K562 (cell line): ENCODE measurements around the gene CCDC85C. TPM values are rescaled to one million over a fixed set of nuclear protein-coding genes. Genes with fewer than 3 reads are reported as not detected.
A peak's percentile ranks its signal among the peaks of the same experiment; 100 is the strongest.

ENCODE experiments used
- CBFB ChIP-seq: sonication (generic); formaldehyde crosslinking; IDR thresholded peaks from 2 replicates; pipeline ENCODE4 v1.4.0; 2020; ENCODE audit warnings: mild to moderate bottlenecking, missing genetic modification reagents
- ELK1 ChIP-seq: sonication (generic); formaldehyde crosslinking; IDR thresholded peaks from 2 replicates; pipeline ENCODE4 v1.8.1; 2022; ENCODE audit warnings: missing genetic modification reagents
- FIP1L1 ChIP-seq: fragments of 200-400 bp; formaldehyde crosslinking; IDR thresholded peaks from 2 replicates; pipeline ENCODE4 v1.6.1; 2018; ENCODE audit warnings: mild to moderate bottlenecking, low read depth, low read length; ENCODE audit not compliant: poor library complexity, severe bottlenecking
- KDM2B ChIP-seq: fragments of 250-450 bp; sonication (Bioruptor Pico); IDR thresholded peaks from 2 replicates; pipeline ENCODE4 v1.8.0; 2021; ENCODE audit warnings: mild to moderate bottlenecking, moderate library complexity
- MAFG ChIP-seq: fragments of 450-650 bp; conservative IDR thresholded peaks from 2 replicates; pipeline ENCODE4 v1.6.1; 2016; ENCODE audit warnings: missing genetic modification characterization, missing compliant biosample characterization
- POLR3G ChIP-seq: IDR thresholded peaks from 2 replicates; pipeline ENCODE4 v1.6.1; 2011; ENCODE audit not compliant: insufficient read length, insufficient replicate concordance; ENCODE audit errors: extremely low read depth
- PRMT5 ChIP-seq: sonication (generic); formaldehyde crosslinking; IDR thresholded peaks from 2 replicates; pipeline ENCODE4 v1.5.0; 2020; ENCODE audit warnings: missing genetic modification reagents
- TBL1XR1 ChIP-seq, 2 experiments: IDR thresholded peaks; 2 replicates each; pipeline ENCODE4 v1.6.1; 2012; ENCODE audit warnings: improper control_type of control experiment in 2 of 2, low read length in 2 of 2, mild to moderate bottlenecking in 1 of 2
- ZNF407 ChIP-seq: fragments of 450-650 bp; IDR thresholded peaks from 2 replicates; pipeline ENCODE4 v1.6.1; 2016; ENCODE audit warnings: low read depth
- ZNF57 ChIP-seq: fragments of 450-650 bp; formaldehyde crosslinking; IDR thresholded peaks from 2 replicates; pipeline ENCODE4 v1.4.0; 2020; ENCODE audit warnings: mild to moderate bottlenecking, moderate library complexity
- ZNF75A ChIP-seq: fragments of 450-650 bp; formaldehyde crosslinking; IDR thresholded peaks from 2 replicates; pipeline ENCODE4 v1.4.0; 2020; ENCODE audit warnings: mild to moderate bottlenecking
- polyA plus RNA-seq, 8 experiments: library from polyadenylated mRNA; depleted of rRNA in 4 of 8; stranded (reverse) in 5 of 8; unstranded in 3 of 8; fragments of >200 nt; fragmentation: Nextera tagmentation in 2 of 8; fragmentation: Illumina TruSeq in 1 of 8; extraction: Ambion mirVana in 2 of 8; extraction: Trizol in 1 of 8; gene quantifications; 2 replicates each; pipeline versions ENCODE4 v1.2.1 to v1.2.3, GENCODE V29; 2011 to 2014; ENCODE audit warnings: inconsistent platforms in 1 of 8, missing spikeins in 1 of 8
- total RNA-seq, 7 experiments: library from RNA; depleted of rRNA in 6 of 7; stranded (reverse); fragments of >200 nt in 6 of 7; fragmentation: Illumina TruSeq in 2 of 7; extraction: Trizol in 2 of 7; gene quantifications; 2 replicates each; pipeline versions ENCODE4 v1.2.1 to v1.2.3, GENCODE V29; 2011 to 2021; ENCODE audit warnings: low replicate concordance in 1 of 7

Gene CCDC85C
- total and polyA plus RNA-seq, 9 of the 15 experiments (the other 6 are each of a cell fraction or from before 2014, with no cell fraction given), result 0.18 to 22.0 (median 6.3) TPM

GRCh38 chr14:99479160-99479905, 124.7 kb downstream of the CCDC85C start (continued):
- TF ChIP-seq POLR3G (no peak), FIP1L1 (no peak), ZNF407 (no peak), PRMT5 (CRISPR knock-in tag) (no peak), MAFG (tag) (peak; percentile 41; the same call in 1 of the 2 replicates), ELK1 (CRISPR knock-in tag) (no peak), ZNF57 (CRISPR knock-in tag) (no peak), KDM2B (CRISPR knock-in tag) (no peak), ZNF75A (no peak), TBL1XR1 (IDR thresholded peaks at IDR 0.05; ENCODE audit: low read length in 2 of 2) (no peak), CBFB (no peak)
